Measurements from ENCODE around the gene KCNJ14.

Gene KCNJ14

GRCh38 chr19:48500830-48501493 is 45.6 kb downstream of the KCNJ14 start:
- TF ChIP-seq EZH2 (IDR thresholded peaks at IDR 0.05; ENCODE audit: borderline replicate concordance, low read depth, low read length, severe bottlenecking), result no peak
- TF ChIP-seq, protein P1, sequence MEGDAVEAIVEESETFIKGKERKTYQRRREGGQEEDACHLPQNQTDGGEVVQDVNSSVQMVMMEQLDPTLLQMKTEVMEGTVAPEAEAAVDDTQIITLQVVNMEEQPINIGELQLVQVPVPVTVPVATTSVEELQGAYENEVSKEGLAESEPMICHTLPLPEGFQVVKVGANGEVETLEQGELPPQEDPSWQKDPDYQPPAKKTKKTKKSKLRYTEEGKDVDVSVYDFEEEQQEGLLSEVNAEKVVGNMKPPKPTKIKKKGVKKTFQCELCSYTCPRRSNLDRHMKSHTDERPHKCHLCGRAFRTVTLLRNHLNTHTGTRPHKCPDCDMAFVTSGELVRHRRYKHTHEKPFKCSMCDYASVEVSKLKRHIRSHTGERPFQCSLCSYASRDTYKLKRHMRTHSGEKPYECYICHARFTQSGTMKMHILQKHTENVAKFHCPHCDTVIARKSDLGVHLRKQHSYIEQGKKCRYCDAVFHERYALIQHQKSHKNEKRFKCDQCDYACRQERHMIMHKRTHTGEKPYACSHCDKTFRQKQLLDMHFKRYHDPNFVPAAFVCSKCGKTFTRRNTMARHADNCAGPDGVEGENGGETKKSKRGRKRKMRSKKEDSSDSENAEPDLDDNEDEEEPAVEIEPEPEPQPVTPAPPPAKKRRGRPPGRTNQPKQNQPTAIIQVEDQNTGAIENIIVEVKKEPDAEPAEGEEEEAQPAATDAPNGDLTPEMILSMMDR (IDR thresholded peaks at IDR 0.05; ENCODE audit: borderline replicate concordance, extremely low read depth, low read length, poor library complexity, severe bottlenecking), result no peak
- Histone ChIP-seq H4K20me1 (ENCODE audit: insufficient read depth, low read length) (no peaks in the 10 kb centered on the region), H3K27me3 (ENCODE audit: insufficient read depth, low read length, poor library complexity) (no peaks in the 10 kb centered on the region), H3K79me2 (ENCODE audit: insufficient read depth, low read length) (no peaks in the 10 kb centered on the region), H3K9me3 (ENCODE audit: insufficient read depth, low read length, severe bottlenecking) (no peaks in the 10 kb centered on the region), H3K4me1 (ENCODE audit: insufficient read depth, low read length) (peaks cover 19% of the 10 kb centered on the region), H3K4me3 (ENCODE audit: low read depth in 1 of 2, low read length in 2 of 2) (peak overlapping the region in 1 of 2 experiments; percentile 33; a peak in 1 of 4 replicates), H3K9ac (ENCODE audit: low read depth, low read length) (no peak overlapping the region), H3K4me2 (ENCODE audit: insufficient read depth, low read length) (peak overlapping the region; percentile 58), H3K27ac (ENCODE audit: low read length) (no peak overlapping the region), H3K36me3 (ENCODE audit: insufficient read depth, low read length) (no peaks in the 10 kb centered on the region), H2AFZ (ENCODE audit: low read depth, low read length) (no peak overlapping the region)
- DNase-seq (no peak), ATAC-seq (ENCODE audit: insufficient read depth, low read depth) (no peak)

DNA sequence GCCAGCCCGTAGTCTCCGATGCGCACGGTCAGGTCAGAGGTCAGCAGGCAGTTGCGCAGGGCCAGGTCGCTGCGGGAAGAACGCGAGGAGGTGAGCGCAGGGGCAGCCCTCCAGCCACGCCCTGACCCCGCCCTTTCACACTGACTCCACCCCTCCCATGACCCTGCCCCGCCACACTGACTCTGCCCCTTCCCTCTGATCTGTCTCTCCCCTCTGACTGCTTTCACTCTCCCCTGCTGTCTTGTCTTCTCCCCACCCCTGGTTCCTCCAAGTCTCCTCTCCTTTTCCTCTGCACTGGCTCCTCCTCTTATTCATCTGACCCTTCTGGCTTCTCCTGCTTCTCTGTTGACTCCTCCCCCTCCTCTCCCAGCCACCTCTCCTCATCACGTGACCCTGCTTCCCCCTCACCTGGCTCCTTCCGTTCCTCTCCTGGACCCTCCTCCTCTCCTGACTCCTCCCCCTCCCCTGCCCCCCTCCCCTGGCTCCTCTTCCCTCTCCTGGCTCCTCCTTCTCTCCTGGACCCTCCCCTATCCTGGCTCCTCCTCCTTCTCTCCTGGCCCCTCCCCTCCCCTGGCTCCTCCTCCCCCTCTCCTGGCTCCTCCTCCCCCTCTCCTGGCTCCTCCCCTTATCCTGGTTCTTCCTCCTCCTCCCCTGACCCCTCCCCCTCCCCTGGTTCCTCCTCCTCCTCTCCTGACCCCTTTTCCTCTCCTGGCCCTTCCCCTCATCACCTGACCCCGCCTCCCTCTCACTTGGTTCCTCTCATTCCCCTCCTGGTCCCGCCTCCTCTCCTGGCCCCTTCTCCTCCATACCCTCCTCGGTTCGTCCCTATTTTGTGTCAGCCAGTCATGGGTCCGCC is 46.3 kb downstream of the KCNJ14 start:
- H3K4me2 ChIP-seq (ENCODE audit: insufficient read depth, low read length), result peak overlapping the region; percentile 58
- ATAC-seq (ENCODE audit: insufficient read depth, low read depth) (peak; percentile 80), DNase-seq (peak; percentile 83)
- no peaks in the 10 kb centered on the region for H3K9me3 ChIP-seq (ENCODE audit: insufficient read depth, low read length, severe bottlenecking)
- no peaks in the 10 kb centered on the region for H3K79me2 ChIP-seq (ENCODE audit: insufficient read depth, low read length)
- no peaks in the 10 kb centered on the region for H4K20me1 ChIP-seq (ENCODE audit: insufficient read depth, low read length)
- no peak overlapping the region for H3K27ac ChIP-seq (ENCODE audit: low read length)
- no peaks in the 10 kb centered on the region for H3K36me3 ChIP-seq (ENCODE audit: insufficient read depth, low read length)
- peak overlapping the region; percentile 53 for H2AFZ ChIP-seq (ENCODE audit: low read depth, low read length)
- peaks cover 19% of the 10 kb centered on the region for H3K4me1 ChIP-seq (ENCODE audit: insufficient read depth, low read length)
- H3K9ac ChIP-seq (ENCODE audit: low read depth, low read length), result no peak overlapping the region
- H3K27me3 ChIP-seq (ENCODE audit: insufficient read depth, low read length, poor library complexity), result no peaks in the 10 kb centered on the region
- TF ChIP-seq, protein P1 (IDR thresholded peaks at IDR 0.05; ENCODE audit: borderline replicate concordance, extremely low read depth, low read length, poor library complexity, severe bottlenecking), result no peak
- peak overlapping the region in 1 of 2 experiments; percentile 33; a peak in 1 of 4 replicates for H3K4me3 ChIP-seq (ENCODE audit: low read depth in 1 of 2, low read length in 2 of 2)

DNA sequence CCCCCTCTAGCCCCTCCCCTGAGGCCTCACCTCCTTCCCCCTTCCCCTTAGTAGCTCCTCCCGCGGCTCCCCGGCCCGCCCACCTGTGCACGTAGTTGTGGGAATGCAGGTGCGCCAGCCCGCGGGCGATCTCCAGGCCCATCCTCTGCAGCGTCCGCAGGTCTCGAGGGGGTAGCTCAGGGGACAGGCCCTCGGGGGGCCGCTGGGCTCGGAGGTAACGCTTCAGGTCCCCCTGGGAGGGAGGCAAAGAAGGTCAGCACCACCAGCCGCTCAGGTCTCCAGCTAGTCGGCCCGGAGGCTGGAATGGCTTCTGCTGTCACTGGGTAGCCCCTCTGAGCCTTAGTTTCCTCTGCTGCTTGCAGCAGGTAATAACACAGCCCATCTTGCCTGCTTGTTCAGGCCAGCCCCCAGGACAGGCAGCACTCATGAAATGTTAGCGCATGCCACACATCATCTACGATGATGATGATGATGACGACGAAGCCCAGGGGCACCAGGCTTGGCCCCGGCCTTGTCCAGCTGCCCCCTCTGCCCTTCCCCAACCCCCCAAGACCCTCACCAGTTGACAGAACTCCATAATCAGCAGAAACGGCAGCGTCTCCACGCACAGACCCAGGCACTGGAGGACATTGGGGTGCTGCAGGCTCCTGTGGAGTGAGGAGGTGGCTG is 47.1 kb downstream of the KCNJ14 start:
- H4K20me1 ChIP-seq (ENCODE audit: insufficient read depth, low read length), result no peaks in the 10 kb centered on the region
- no peaks in the 10 kb centered on the region for H3K36me3 ChIP-seq (ENCODE audit: insufficient read depth, low read length)
- H3K79me2 ChIP-seq (ENCODE audit: insufficient read depth, low read length), result no peaks in the 10 kb centered on the region
- H3K27ac ChIP-seq (ENCODE audit: low read length), result no peak overlapping the region
- peaks cover 19% of the 10 kb centered on the region for H3K4me1 ChIP-seq (ENCODE audit: insufficient read depth, low read length)
- no peaks in the 10 kb centered on the region for H3K27me3 ChIP-seq (ENCODE audit: insufficient read depth, low read length, poor library complexity)
- H3K4me3 ChIP-seq (ENCODE audit: low read depth in 1 of 2, low read length in 2 of 2), result no peak overlapping the region
- no peak overlapping the region for H2AFZ ChIP-seq (ENCODE audit: low read depth, low read length)
- ATAC-seq (ENCODE audit: insufficient read depth, low read depth) (0 out of 3 replicates have a peak, but pooled peaks have one; percentile 7), DNase-seq (no peak)
- TF ChIP-seq, protein P1 (IDR thresholded peaks at IDR 0.05; ENCODE audit: borderline replicate concordance, extremely low read depth, low read length, poor library complexity, severe bottlenecking), result no peak
- TF ChIP-seq EZH2 (IDR thresholded peaks at IDR 0.05; ENCODE audit: borderline replicate concordance, low read depth, low read length, severe bottlenecking), result no peak
- H3K9ac ChIP-seq (ENCODE audit: low read depth, low read length), result no peak overlapping the region
- peak overlapping the region; percentile 22 for H3K4me2 ChIP-seq (ENCODE audit: insufficient read depth, low read length)
- no peaks in the 10 kb centered on the region for H3K9me3 ChIP-seq (ENCODE audit: insufficient read depth, low read length, severe bottlenecking)
